Endothelial cell of umbilical vein (primary cell): ENCODE results near the gene PCSK6. TPM values are rescaled to one million over a fixed set of nuclear protein-coding genes. Genes with fewer than 3 reads are reported as not detected.

Experiments used
- BruUV-seq: library from RNA; stranded (reverse); fragments of 400-500 nt; replicated peaks from 2 replicates; lab custom pipeline; 2021; lab: Mats Ljungman, UMichigan
- CTCF ChIA-PET: fragments of 300-600, 350-600 bp; sonication (Branson Sonifier 250); formaldehyde crosslinking; loops from one replicate; lab custom pipeline; 2021; ENCODE audit warnings: antibody characterized with exemption, inconsistent platforms; lab: Charles Lee
- POLR2A ChIA-PET: fragments of 300-600, 350-600 bp; sonication (Branson Sonifier 250); formaldehyde crosslinking; loops from one replicate; lab custom pipeline; 2021; ENCODE audit warnings: antibody characterized with exemption, inconsistent platforms; lab: Charles Lee
- DNase-seq: peaks from one replicate; pipeline ENCODE4 v3.0.0-alpha.2; 2011; ENCODE audit warnings: low read depth, low spot score
- FAIRE-seq: peaks from 2 replicates; lab custom pipeline; 2011; peaks lifted over from hg19 to GRCh38; lab: Jason Lieb, UNC
- H2AFZ ChIP-seq: 2 replicates; pipeline ENCODE4 v1.6.0; 2012; ENCODE audit warnings: low read depth, low read length, control low read depth, inconsistent platforms
- H3K27ac ChIP-seq: 2 replicates; pipeline ENCODE4 v1.5.1; 2011; ENCODE audit warnings: low read depth, mild to moderate bottlenecking, control low read depth, low read length, moderate library complexity; ENCODE audit not compliant: insufficient read depth
- H3K27me3 ChIP-seq, 2 experiments: 2 replicates each; pipeline versions ENCODE4 v1.6.0 to v1.6.1; 2011; ENCODE audit warnings: low read length in 2 of 2, mixed read lengths in 1 of 2; ENCODE audit not compliant: control insufficient read depth in 2 of 2, insufficient read depth in 2 of 2
- H3K36me3 ChIP-seq, 2 experiments: 2 replicates in 1 of 2; 3 replicates in 1 of 2; pipeline ENCODE4 v1.5.1; 2011; ENCODE audit warnings: low read length in 2 of 2, mild to moderate bottlenecking in 1 of 2, moderate library complexity in 1 of 2; ENCODE audit not compliant: control insufficient read depth in 2 of 2, insufficient read depth in 2 of 2; ENCODE audit errors: extremely low read depth in 1 of 2
- H3K4me1 ChIP-seq: 3 replicates; pipeline ENCODE4 v1.5.1; 2011; ENCODE audit warnings: mild to moderate bottlenecking, low read length; ENCODE audit not compliant: control insufficient read depth, insufficient read depth; ENCODE audit errors: extremely low read depth
- H3K4me2 ChIP-seq: 2 replicates; pipeline ENCODE4 v1.6.1; 2011; ENCODE audit warnings: low read length, control low read depth, mixed read lengths; ENCODE audit not compliant: insufficient read depth
- H3K4me3 ChIP-seq, 3 experiments: fragments of 200-600 bp in 1 of 3; sonication (generic), shearing (Covaris generic) in 1 of 3; replicated peaks in 1 of 3; 2 replicates each; pipeline ENCODE4 v1.5.1; 2011 to 2016; ENCODE audit warnings: control low read depth in 3 of 3, low read length in 3 of 3, mild to moderate bottlenecking in 2 of 3, inconsistent platforms in 1 of 3, low read depth in 1 of 3, moderate library complexity in 1 of 3; ENCODE audit not compliant: insufficient read depth in 1 of 3
- H3K79me2 ChIP-seq: 2 replicates; pipeline ENCODE4 v1.6.0; 2012; ENCODE audit warnings: low read length, inconsistent platforms; ENCODE audit not compliant: control insufficient read depth, insufficient read depth
- H3K9ac ChIP-seq: replicated peaks from 2 replicates; pipeline ENCODE3; 2011; ENCODE audit warnings: low read length, control low read depth; ENCODE audit not compliant: insufficient read depth; ENCODE audit errors: extremely low read depth
- H3K9me1 ChIP-seq: replicated peaks from 3 replicates; pipeline ENCODE4 v1.6.0; 2011; ENCODE audit warnings: mild to moderate bottlenecking, low read length; ENCODE audit not compliant: control insufficient read depth, insufficient read depth; ENCODE audit errors: extremely low read depth
- H3K9me3 ChIP-seq: replicated peaks from 2 replicates; pipeline ENCODE4 v1.5.1; 2012; ENCODE audit warnings: low read length, inconsistent platforms; ENCODE audit not compliant: control insufficient read depth, insufficient read depth
- H4K20me1 ChIP-seq: replicated peaks from 2 replicates; pipeline ENCODE3; 2011; ENCODE audit warnings: mild to moderate bottlenecking, low read length; ENCODE audit not compliant: control insufficient read depth, insufficient read depth; ENCODE audit errors: extremely low read depth
- CTCF ChIP-seq, 2 donors: IDR thresholded peaks; 1 replicate in 1 of 2; 2 replicates in 1 of 2; pipeline ENCODE4 v1.5.1; 2011; ENCODE audit warnings: low read length in 2 of 2, mild to moderate bottlenecking in 2 of 2, moderate library complexity in 2 of 2, control low read depth in 1 of 2, inconsistent platforms in 1 of 2, low read depth in 1 of 2; ENCODE audit not compliant: insufficient read depth in 1 of 2; ENCODE audit errors: extremely low read depth in 1 of 2
- EZH2 ChIP-seq: IDR thresholded peaks from 2 replicates; pipeline ENCODE4 v1.6.1; 2012; ENCODE audit warnings: borderline replicate concordance, low read depth, mild to moderate bottlenecking, moderate library complexity, low read length, inconsistent platforms; ENCODE audit not compliant: severe bottlenecking
- FOS ChIP-seq: IDR thresholded peaks from 2 replicates; pipeline ENCODE4 v1.6.1; 2011; ENCODE audit warnings: mild to moderate bottlenecking, low read length, moderate library complexity, borderline replicate concordance; ENCODE audit not compliant: insufficient read depth
- GATA2 ChIP-seq: IDR thresholded peaks from 2 replicates; pipeline ENCODE4 v1.7.0; 2011; ENCODE audit warnings: low read depth, mild to moderate bottlenecking, moderate library complexity, mixed read lengths, low read length; ENCODE audit not compliant: insufficient read length, insufficient read depth
- JUN ChIP-seq: IDR thresholded peaks from 2 replicates; pipeline ENCODE4 v1.6.1; 2011; ENCODE audit warnings: borderline replicate concordance, low read depth; ENCODE audit not compliant: insufficient read length, insufficient read depth
- MYC ChIP-seq: IDR thresholded peaks from one replicate; pipeline ENCODE4 v1.6.1; 2011; ENCODE audit warnings: mild to moderate bottlenecking, low read depth, low read length
- POLR2AphosphoS5 ChIP-seq: IDR thresholded peaks from 2 replicates; pipeline ENCODE4 v1.6.1; 2012; ENCODE audit warnings: low read depth, mild to moderate bottlenecking, control low read depth, low read length, moderate library complexity; ENCODE audit not compliant: insufficient read depth
- dilution Hi-C: fragments of 300-500 bp; cut with MboI; formaldehyde crosslinking; loops from one replicate; pipeline ENCODE4 v1.15.0; 2019; ENCODE audit warnings: low sequenced_read_pairs; ENCODE audit not compliant: extremely low pct_ligation_motif_present
- intact Hi-C: fragments of 100-400 bp; cut with micrococcal nuclease; formaldehyde crosslinking; loops from one replicate; pipeline ENCODE4 v1.10.0; 2022
- polyA plus RNA-seq, 4 experiments: library from polyadenylated mRNA; depleted of rRNA in 3 of 4; stranded (reverse) in 3 of 4; unstranded in 1 of 4; fragments of >200 nt; gene quantifications; 2 replicates each; pipeline versions ENCODE4 v1.2.1 to v1.2.3, GENCODE V29; 2011 to 2012; ENCODE audit warnings: missing spikeins in 1 of 4
- total RNA-seq: library from RNA; stranded (reverse); gene quantifications from 2 replicates; pipeline ENCODE4 v1.2.3, GENCODE V29; 2021
- TF ChIP-seq, protein P1 (sequence below): IDR thresholded peaks from 2 replicates; pipeline ENCODE4 v1.6.1; 2011; ENCODE audit not compliant: insufficient read depth, insufficient read length

Gene PCSK6
- total and polyA plus RNA-seq, 2 donors (not counting 3 experiments of a cell fraction or from before 2014, with no cell fraction given): 0.18 to 0.69 TPM

GRCh38 chr15:101369676-101370075 is 119.8 kb downstream of the PCSK6 start:
- ChIA-PET CTCF (no interaction called here), POLR2A (no interaction called here)
- Histone ChIP-seq H3K27me3 (peaks cover 0 to 2% of the 10 kb centered on the region in 2 experiments), H3K4me2 (no peak overlapping the region), H3K36me3 (no peaks in the 10 kb centered on the region), H3K9ac (no peak overlapping the region), H3K4me3 (no peak overlapping the region), H2AFZ (no peak overlapping the region), H3K4me1 (no peaks in the 10 kb centered on the region), H3K9me3 (no peaks in the 10 kb centered on the region), H3K79me2 (no peaks in the 10 kb centered on the region), H3K27ac (no peak overlapping the region), H4K20me1 (no peaks in the 10 kb centered on the region), H3K9me1 (no peaks in the 10 kb centered on the region)
- DNase-seq (no peak), FAIRE-seq (no peak)
- intact Hi-C loops (no loop called here), dilution Hi-C loops (no loop called here)
- BruUV-seq: no TSS peak
- TF ChIP-seq EZH2: no peak
- TF ChIP-seq MYC: no peak
- TF ChIP-seq, protein P1, sequence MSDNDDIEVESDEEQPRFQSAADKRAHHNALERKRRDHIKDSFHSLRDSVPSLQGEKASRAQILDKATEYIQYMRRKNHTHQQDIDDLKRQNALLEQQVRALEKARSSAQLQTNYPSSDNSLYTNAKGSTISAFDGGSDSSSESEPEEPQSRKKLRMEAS: no peak
- TF ChIP-seq CTCF (IDR thresholded peaks at IDR 0.05; ENCODE audit: extremely low read depth in 1 of 2, insufficient read depth in 1 of 2, low read depth in 1 of 2, low read length in 2 of 2): no peak
- TF ChIP-seq POLR2AphosphoS5: no peak
- TF ChIP-seq GATA2: no peak
- no peak for TF ChIP-seq JUN
- no peak for TF ChIP-seq FOS
